Suprapubic skin (tissue), 4 donors: ENCODE measurements around the gene SLC38A10. TPM values are rescaled to one million over a fixed set of nuclear protein-coding genes. Genes with fewer than 3 reads are reported as not detected.

Experiments
- DNase-seq, 2 donors: peaks; one replicate each; pipeline ENCODE4 v3.0.0-alpha.2; 2019; ENCODE audit warnings: low spot score in 2 of 2
- H3K27ac ChIP-seq: fragments of 200-600 bp; sonication (generic); one replicate; pipeline ENCODE4 v1.5.1; 2019
- H3K27me3 ChIP-seq: fragments of 200-600 bp; sonication (generic); one replicate; pipeline ENCODE4 v1.5.1; 2019
- H3K36me3 ChIP-seq: fragments of 200-600 bp; sonication (generic); one replicate; pipeline ENCODE4 v1.5.1; 2019
- H3K4me1 ChIP-seq: fragments of 200-600 bp; sonication (generic); one replicate; pipeline ENCODE4 v1.5.1; 2019
- H3K4me3 ChIP-seq: fragments of 200-600 bp; sonication (generic); one replicate; pipeline ENCODE4 v1.5.1; 2019; ENCODE audit warnings: mild to moderate bottlenecking
- H3K9me3 ChIP-seq: fragments of 200-600 bp; sonication (generic); one replicate; pipeline ENCODE4 v1.5.1; 2019
- EP300 ChIP-seq: sonication (generic); formaldehyde crosslinking; IDR thresholded peaks from one replicate; pipeline ENCODE4 v1.6.1; 2017; ENCODE audit warnings: antibody characterized with exemption
- POLR2A ChIP-seq, 2 donors: fragments of 450-650 bp; IDR thresholded peaks; one replicate each; pipeline ENCODE4 v1.6.1; 2017; ENCODE audit warnings: antibody characterized with exemption in 2 of 2, mild to moderate bottlenecking in 2 of 2, moderate library complexity in 2 of 2
- POLR2AphosphoS5 ChIP-seq, 3 donors: sonication (generic); formaldehyde crosslinking; IDR thresholded peaks; one replicate each; pipeline ENCODE4 v1.6.1; 2017; ENCODE audit warnings: antibody characterized with exemption in 3 of 3
- WGBS: methylation state at CpG from one replicate; pipeline ENCODE4 v1.1.5; 2018; 5-methylcytosine and 5-hydroxymethylcytosine counted together
- total RNA-seq, 4 donors: library from RNA; depleted of rRNA; stranded (reverse); fragments of >200 nt; gene quantifications; one replicate each; pipeline ENCODE4 v1.1.0, GENCODE V29; 2016
- TF ChIP-seq, protein P1 (sequence below), 2 donors: fragments of 200-600 bp in 1 of 2; fragments of 450-650 bp in 1 of 2; sonication (generic) in 1 of 2; IDR thresholded peaks; one replicate each; pipeline ENCODE4 v1.5.1; 2016 to 2019; ENCODE audit warnings: antibody characterized with exemption in 2 of 2, mild to moderate bottlenecking in 1 of 2, moderate library complexity in 1 of 2

Gene SLC38A10
- total RNA-seq, 4 donors from 2014 or later: 48.5 to 84.9 (median 69.4) TPM

DNA sequence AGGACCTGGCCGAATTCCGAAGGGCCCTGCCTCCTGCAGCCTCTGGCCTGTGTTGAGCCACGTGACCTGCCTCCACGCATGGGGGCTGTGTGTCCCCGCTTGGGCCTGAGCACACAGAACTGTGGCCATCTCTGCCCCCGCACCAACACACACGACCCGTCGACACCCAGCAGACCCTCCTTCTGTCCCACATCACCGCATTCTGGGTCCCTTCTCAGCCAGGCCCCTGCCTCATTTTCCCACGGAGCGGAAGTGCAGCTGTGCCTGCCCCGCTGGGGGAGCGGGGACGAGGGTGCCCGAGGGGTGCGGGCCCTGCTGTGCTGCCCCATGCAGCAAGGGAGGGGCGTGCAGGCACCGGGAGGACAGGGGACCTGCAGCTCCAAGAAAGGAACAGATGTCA lies 37.6 kb downstream of the SLC38A10 start:
- no peaks in the 10 kb centered on the region for H3K9me3 ChIP-seq
- H3K27me3 ChIP-seq: no peaks in the 10 kb centered on the region
- H3K36me3 ChIP-seq: peaks cover 49% of the 10 kb centered on the region
- no peak for DNase-seq
- H3K4me1 ChIP-seq: peaks cover 19% of the 10 kb centered on the region
- H3K27ac ChIP-seq: no peak overlapping the region
- 95% methylated on average over 19 of the region's 19 CpGs for WGBS
- H3K4me3 ChIP-seq: no peak overlapping the region
- TF ChIP-seq POLR2A (IDR thresholded peaks at IDR 0.05): no peak
- no peak for TF ChIP-seq EP300
- TF ChIP-seq, protein P1, sequence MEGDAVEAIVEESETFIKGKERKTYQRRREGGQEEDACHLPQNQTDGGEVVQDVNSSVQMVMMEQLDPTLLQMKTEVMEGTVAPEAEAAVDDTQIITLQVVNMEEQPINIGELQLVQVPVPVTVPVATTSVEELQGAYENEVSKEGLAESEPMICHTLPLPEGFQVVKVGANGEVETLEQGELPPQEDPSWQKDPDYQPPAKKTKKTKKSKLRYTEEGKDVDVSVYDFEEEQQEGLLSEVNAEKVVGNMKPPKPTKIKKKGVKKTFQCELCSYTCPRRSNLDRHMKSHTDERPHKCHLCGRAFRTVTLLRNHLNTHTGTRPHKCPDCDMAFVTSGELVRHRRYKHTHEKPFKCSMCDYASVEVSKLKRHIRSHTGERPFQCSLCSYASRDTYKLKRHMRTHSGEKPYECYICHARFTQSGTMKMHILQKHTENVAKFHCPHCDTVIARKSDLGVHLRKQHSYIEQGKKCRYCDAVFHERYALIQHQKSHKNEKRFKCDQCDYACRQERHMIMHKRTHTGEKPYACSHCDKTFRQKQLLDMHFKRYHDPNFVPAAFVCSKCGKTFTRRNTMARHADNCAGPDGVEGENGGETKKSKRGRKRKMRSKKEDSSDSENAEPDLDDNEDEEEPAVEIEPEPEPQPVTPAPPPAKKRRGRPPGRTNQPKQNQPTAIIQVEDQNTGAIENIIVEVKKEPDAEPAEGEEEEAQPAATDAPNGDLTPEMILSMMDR (IDR thresholded peaks at IDR 0.05): no peak
- no peak for TF ChIP-seq POLR2AphosphoS5 (IDR thresholded peaks at IDR 0.05)

DNA sequence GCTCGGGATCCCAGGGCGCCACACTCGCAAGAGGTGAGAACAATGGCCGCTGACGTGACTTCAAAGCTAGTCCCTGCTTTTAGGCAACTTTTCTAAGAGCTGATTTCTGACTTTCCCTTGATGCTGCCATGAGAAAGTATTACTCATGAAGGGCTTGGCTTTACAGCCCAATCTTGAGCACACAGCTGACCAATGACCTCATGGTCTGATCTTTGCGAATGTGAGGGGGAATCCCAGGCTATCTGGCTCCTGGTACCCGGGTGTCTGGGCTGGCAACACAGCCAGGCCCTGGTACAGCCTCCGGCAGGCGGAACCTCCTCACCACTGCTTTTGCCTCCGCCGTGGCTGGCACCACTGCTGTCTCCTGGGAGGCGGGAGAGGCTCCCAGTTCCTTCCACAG lies 38.5 kb downstream of the SLC38A10 start:
- DNase-seq: no peak
- H3K27ac ChIP-seq: no peak overlapping the region
- TF ChIP-seq POLR2A (IDR thresholded peaks at IDR 0.05) (no peak), EP300 (no peak), POLR2AphosphoS5 (IDR thresholded peaks at IDR 0.05) (no peak)
- peaks cover 26% of the 10 kb centered on the region for H3K4me1 ChIP-seq
- no peaks in the 10 kb centered on the region for H3K27me3 ChIP-seq
- WGBS: 90% methylated on average over 7 of the region's 12 CpGs
- no peaks in the 10 kb centered on the region for H3K9me3 ChIP-seq
- H3K36me3 ChIP-seq: peaks cover 49% of the 10 kb centered on the region
- H3K4me3 ChIP-seq: no peak overlapping the region

DNA sequence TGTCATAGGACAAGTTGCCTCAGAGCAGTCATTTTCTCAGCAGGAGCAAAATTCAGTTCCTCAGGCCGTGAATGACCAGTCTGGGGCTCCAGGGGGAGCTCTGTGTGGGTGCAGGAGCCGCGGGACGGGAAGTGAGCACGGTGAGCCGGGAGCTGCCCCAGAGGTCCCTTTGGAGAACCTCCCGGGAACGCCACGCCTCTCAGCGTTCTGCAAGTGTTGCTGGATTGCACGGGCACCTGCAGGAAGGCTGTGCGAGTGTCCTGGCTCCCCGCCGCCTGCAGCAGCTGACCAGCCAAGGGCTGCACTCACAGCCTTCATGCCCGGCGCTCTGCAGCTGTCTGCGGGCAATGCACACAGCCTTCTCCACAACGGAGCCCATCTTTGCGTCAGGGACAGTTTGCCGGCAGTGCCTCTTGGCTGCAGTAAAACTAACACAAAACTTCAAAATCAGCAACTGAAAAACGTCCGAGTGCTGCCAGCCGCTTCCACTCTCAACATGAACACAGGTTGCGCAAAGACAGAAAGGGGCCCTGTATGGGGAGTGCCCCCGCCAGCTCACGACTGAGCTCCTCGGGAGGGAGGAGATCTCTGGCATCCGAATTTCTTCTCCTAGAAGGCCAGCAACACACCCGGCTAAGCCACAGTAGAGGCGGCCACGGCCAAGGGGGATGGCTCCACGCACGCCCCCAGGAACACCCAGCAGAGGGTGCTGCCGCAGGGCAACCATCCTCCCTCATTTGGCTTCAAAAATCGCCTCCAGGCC lies 40.0 kb downstream of the SLC38A10 start:
- Histone ChIP-seq H3K27me3 (no peaks in the 10 kb centered on the region), H3K9me3 (no peaks in the 10 kb centered on the region), H3K27ac (peak overlapping the region; percentile 28), H3K36me3 (peaks cover 46% of the 10 kb centered on the region), H3K4me3 (no peak overlapping the region), H3K4me1 (peaks cover 33% of the 10 kb centered on the region)
- TF ChIP-seq EP300: no peak
- TF ChIP-seq, protein P1 (IDR thresholded peaks at IDR 0.05): peak; percentile 5 to 36
- TF ChIP-seq POLR2AphosphoS5 (IDR thresholded peaks at IDR 0.05): no peak
- TF ChIP-seq POLR2A (IDR thresholded peaks at IDR 0.05): no peak
- peak in 1 of 2 donors; percentile 85 for DNase-seq
- 12% methylated on average over 12 of the region's 35 CpGs for WGBS

DNA sequence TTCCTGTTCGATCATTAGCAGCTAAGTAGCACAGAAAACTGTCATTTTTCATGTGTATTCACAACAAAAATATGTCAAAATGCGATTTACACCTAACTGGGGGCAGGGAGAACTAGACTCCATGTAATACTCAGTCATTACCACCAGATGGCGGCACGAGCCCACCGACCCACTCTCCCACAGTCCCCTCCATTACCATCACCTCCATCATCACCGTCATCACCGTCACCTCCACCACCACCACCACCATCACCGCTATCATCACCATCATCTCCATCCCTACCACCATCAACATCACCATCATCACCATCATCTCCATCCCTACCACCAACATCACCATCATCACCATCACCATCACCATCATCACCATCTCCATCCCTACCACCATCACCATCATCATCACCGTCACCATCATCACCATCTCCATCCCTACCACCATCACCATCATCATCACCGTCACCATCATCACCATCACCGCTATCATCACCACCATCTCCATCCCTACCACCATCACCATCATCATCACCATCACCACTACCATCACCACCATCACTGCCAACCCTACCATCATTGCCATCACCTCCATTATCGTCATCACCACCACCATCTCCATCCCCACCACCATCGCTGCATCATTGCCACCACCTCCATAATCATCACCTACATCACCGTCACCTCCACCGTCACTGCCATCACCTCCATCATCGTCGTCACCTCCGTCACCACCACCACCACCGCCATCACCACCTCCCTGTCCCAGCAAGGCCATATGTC lies 41.6 kb downstream of the SLC38A10 start:
- H3K27ac ChIP-seq: no peak overlapping the region
- no peak for DNase-seq
- TF ChIP-seq, protein P1 (IDR thresholded peaks at IDR 0.05): peak; percentile 79 to 85
- TF ChIP-seq POLR2AphosphoS5 (IDR thresholded peaks at IDR 0.05): no peak
- no peak for TF ChIP-seq EP300
- TF ChIP-seq POLR2A (IDR thresholded peaks at IDR 0.05): no peak
- 60% methylated on average over 19 of the region's 19 CpGs for WGBS
- peaks cover 33% of the 10 kb centered on the region for H3K4me1 ChIP-seq
- peaks cover 38% of the 10 kb centered on the region for H3K36me3 ChIP-seq
- no peaks in the 10 kb centered on the region for H3K27me3 ChIP-seq
- no peaks in the 10 kb centered on the region for H3K9me3 ChIP-seq
- H3K4me3 ChIP-seq: no peak overlapping the region

DNA sequence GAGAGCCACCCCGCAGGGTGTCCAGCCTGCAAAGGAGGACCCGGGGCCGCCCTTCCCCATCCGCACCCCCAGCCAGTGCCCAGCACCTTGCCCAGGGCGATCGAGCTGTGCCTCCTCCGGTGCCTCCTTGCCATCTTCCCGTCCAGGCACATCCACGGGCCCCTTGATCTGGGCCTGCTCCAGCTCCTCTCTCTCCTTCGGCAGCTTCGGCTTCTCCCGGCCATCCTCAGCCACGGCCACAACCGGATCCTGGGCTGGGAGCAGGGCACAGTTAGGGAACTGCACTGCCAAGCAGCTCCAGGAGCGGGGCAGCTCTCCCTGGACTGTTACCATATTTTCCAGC lies 42.1 kb downstream of the SLC38A10 start:
- Histone ChIP-seq H3K27me3 (no peaks in the 10 kb centered on the region), H3K27ac (no peak overlapping the region), H3K4me3 (no peak overlapping the region), H3K9me3 (no peaks in the 10 kb centered on the region), H3K36me3 (peaks cover 32% of the 10 kb centered on the region), H3K4me1 (peaks cover 33% of the 10 kb centered on the region)
- TF ChIP-seq POLR2AphosphoS5 (IDR thresholded peaks at IDR 0.05) (no peak), POLR2A (IDR thresholded peaks at IDR 0.05) (no peak), EP300 (no peak)
- TF ChIP-seq, protein P1 (IDR thresholded peaks at IDR 0.05): no peak
- DNase-seq: no peak
- WGBS: 47% methylated on average over 14 of the region's 15 CpGs
